Keratinocyte (primary cell): ENCODE measurements around the gene EIF2A.

ENCODE experiments used
- CTCF ChIP-seq, 3 experiments: IDR thresholded peaks in 1 of 3; conservative IDR thresholded peaks in 1 of 3; optimal IDR thresholded peaks in 1 of 3; 2 replicates in 2 of 3; 3 replicates in 1 of 3; pipeline versions ENCODE3 to v1.5.1; 2011; ENCODE audit warnings: low read length in 3 of 3, mild to moderate bottlenecking in 3 of 3, moderate library complexity in 2 of 3, control low read depth in 1 of 3, inconsistent platforms in 1 of 3; ENCODE audit not compliant: insufficient read depth in 2 of 3; ENCODE audit errors: extremely low read depth in 1 of 3
- EZH2 ChIP-seq: IDR thresholded peaks from one replicate; pipeline ENCODE4 v1.6.1; 2012; ENCODE audit warnings: inconsistent platforms, mild to moderate bottlenecking, low read length, moderate library complexity

- TF ChIP-seq CTCF (optimal IDR thresholded peaks at IDR 0.05 in 1 of 3, IDR thresholded peaks at IDR 0.05 in 1 of 3, conservative IDR thresholded peaks at IDR 0.05 in 1 of 3; ENCODE audit: extremely low read depth in 1 of 3, insufficient read depth in 2 of 3, low read length in 3 of 3) (no peak), EZH2 (no peak)
These were observed 63.4 kb downstream of the EIF2A start for GRCh38 chr3:150609988-150610387.
